ENCODE data around the gene CLDN7.

GRCh38 chr17:7281074-7281952 is 19.0 kb upstream of the CLDN7 start, which contains the start of gene SLC2A4:
- no peak for TF ChIP-seq CTCF (IDR thresholded peaks at IDR 0.05; ENCODE audit: insufficient read depth, low read depth, low read length)
- TF ChIP-seq EZH2 (IDR thresholded peaks at IDR 0.05; ENCODE audit: insufficient read depth, low read length): peak; percentile 75
